ENCODE measurements around the gene CCKAR.

Gene CCKAR

DNA sequence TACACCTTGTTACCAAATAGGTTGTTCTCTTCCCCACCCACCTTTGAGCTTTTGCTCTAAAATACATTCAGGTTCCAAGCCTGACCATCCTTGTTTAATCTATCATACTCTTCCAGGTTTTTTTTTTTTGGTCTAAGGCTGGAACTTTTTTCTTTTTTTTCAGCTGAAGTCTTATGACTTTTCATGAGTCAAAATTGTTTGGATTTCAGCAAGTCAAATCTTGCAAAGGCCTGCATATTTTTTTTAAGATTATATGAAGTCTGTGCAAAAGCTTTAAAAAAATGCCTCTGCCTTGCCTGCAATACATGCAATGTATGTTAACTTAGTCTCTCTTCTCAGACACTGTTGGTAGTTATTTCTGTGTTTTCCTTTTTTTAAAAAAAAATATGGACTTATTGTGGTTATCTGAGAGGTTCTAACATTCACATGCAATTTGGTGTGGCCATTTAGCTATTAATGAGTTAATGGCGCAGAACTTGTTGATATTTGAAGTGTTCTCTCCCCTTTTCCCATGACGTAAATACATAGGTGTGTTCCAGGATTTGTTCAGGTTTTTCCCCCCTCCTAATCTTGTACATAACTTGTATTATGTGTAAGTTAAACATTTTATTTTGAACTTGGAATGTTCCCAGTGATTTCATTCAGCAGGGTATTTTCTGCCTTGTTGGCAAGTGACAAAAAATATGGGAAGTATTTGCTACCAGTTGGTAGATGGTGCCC is 58.7 kb downstream of the CCKAR start:
- TF ChIP-seq GATA2 (IDR thresholded peaks at IDR 0.05; ENCODE audit: low read depth, low read length), result no peak
- no peak for TF ChIP-seq GATA3 (IDR thresholded peaks at IDR 0.05; ENCODE audit: low read depth, low read length)

Data from SH-SY5Y (cell line).